HL-60/S4 treated with phorbol 12-myristate 13-acetate at 8.2 ng/mL for 4 days and 3 days (cell line): ENCODE results near the gene ATXN7L1.

Source experiments
- in situ Hi-C: fragments of 300-500 bp; cut with MboI; formaldehyde crosslinking; loops from 2 replicates; pipeline ENCODE4 v1.15.0; 2022; ENCODE audit warnings: low sequenced_read_pairs

ATXN7L1 gene

GRCh38 chr7:105782391-105783042 is 93.9 kb downstream of the ATXN7L1 start:
- in situ Hi-C loops: no loop called here

DNA sequence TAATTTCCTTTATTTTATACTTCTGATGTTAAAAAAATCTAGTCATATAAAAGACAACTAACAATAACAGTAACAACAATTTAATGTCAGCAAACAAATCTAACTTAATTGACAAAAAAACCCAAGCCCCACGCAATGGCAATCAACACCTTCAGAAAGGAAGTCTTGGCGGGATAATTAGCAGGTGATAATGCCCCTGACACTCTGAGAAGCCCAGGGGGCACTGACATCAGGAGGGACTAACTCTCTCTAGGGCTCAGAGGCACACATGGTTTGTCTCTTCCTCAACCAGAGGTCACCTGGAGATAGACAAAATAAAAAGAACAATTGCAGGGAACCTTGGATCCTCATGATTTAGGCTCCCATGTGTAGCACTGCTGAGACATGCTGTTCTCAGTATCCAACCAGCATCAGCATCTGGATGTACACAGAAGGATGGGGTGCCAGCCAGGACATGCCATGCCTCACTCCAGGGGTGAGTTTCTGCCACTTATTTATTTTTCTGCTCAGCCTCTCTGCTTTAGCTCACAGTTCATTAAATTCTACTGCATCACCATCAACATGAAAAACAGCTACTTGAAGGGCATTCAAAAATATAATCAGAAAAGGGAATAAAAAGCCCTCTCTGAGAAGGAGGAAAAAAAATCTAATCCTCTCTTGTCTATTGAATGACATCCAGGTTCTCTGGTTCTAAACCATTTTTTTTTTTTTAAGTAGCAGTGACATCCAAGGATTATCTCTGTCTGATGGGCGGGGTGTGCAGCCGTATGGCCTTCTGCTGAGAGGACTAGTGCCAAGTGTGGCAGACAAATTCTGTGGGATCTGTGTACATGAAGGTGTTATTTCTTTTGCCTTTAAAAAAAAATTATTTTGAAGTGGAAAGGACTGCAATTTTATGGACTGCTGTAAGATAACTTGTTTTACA is 96.3 kb downstream of the ATXN7L1 start:
- in situ Hi-C loops: no loop called here

GRCh38 chr7:105778956-105779355 is 97.4 kb downstream of the ATXN7L1 start:
- in situ Hi-C loops: no loop called here

DNA sequence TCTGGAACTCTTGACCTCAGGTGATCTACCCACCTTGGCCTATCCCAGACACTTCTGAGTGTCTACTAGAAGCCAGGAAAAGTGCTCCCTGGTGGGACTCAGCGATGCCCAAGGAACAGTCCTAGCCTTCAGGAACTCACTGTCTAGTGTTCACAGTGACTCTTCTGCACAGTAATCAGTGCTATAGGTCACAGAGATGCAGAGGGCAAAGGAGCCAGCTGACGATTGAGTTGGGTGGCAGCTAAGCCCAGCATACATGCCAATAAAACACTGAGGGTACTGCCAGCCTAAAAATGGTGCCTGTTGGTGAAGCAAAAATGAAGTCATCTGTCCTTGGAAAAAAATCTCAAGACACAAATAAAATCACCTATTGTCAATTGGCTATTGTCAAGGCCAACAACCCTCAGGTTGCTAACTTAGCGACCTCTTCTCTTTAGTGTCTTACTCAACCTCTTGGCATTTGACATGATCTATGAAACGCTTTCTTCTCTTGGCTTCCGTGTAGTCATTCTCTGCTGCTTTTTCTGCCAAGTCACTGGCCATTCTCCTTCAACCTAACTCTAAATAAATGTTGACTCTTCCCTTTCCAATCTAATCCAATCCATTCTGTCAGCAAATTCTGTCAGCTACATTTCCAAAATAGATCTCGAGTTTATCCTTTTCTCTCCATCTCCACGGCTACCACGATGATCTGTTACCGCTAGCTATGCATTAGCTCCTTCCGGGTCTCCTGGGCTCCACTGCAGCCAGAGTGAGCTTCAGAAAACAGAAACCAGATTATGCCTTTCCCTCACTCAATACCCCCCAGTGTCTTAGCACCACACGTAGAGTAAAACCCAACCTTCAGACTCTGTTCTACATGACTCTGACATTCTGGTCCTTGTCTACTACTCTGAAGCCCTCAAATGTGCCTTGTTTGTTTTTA is 99.2 kb downstream of the ATXN7L1 start:
- in situ Hi-C loops: no loop called here

DNA sequence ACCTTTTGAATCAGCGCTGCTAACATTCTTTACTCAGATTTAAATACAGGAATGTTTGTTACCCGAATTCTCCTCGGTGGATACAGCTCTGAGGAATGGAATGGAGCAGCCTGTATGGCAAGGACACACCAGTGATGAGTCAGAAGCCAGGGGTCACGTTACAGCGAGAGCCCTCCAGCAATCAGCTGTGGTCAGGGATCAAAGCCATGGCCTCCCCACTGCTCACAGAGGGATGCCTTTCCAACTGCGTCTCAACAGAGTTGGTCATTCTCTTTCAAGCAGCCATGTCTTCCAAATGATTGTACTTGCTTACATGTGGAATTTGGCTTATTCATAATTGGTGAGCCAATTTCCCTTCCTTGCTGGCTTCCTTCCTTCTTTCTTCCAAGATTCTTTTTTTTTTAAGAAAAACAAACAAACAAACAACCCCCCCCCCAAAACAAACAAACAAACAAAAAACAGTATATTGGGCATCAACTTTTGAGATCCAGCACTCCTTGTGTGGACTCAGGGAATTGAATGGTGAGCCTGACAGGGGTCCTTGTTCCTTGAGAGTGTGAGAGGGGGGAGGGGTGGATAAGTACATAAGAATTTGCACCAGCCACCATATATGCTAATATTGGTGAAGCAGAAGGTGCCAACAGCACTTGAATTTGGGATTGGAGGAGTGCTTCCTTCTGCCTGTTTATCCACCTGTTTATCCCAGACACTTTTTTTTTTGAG is 100.2 kb downstream of the ATXN7L1 start:
- in situ Hi-C loops: no loop called here

- in situ Hi-C loops: no loop called here
Measured at GRCh38 chr7:105775580-105775979, 100.8 kb downstream of the ATXN7L1 start.

DNA sequence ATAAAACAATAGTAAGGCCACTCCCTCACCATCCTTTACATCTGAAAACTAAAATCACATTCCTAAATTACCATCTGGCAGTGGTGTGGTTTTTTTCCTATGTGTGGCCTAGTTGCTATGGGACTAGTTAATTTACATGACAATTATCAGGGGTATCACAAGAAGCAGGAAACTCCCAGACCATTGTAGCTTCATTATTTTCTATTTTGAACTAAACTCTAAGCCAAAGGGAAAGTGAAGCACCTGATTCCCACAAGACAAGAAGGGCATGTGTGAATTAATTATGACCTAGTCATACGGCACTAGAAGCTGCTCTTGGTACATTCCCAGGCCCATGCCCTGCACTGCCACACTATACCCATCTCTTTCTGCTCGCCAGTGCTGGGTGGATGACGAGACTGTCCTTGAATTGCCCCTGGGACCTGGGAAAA is 103.4 kb downstream of the ATXN7L1 start:
- in situ Hi-C loops: no loop called here

- in situ Hi-C loops: no loop called here
Measured at GRCh38 chr7:105769901-105770628, 106.3 kb downstream of the ATXN7L1 start.

GRCh38 chr7:105768898-105769507 is 107.4 kb downstream of the ATXN7L1 start:
- in situ Hi-C loops: no loop called here

DNA sequence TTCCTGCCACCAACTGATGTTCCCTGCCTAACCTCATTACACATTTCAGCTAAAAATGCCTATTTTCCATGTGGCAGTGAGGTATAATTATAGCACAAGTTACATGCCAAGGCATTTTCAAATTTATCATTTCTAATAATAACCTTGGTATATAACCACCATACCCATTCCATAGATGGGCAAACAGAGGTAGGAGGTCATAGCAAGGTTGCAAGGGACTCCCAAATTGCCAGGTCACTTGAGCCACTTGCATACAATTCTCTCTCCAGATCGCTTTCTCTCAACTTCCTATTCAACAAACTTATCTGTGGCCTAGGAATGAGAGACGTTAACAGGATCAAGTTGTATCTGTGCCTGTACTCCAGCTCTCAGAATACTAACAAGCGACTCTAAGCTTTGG is 108.3 kb downstream of the ATXN7L1 start:
- in situ Hi-C loops: no loop called here

GRCh38 chr7:105766421-105767073 is 109.9 kb downstream of the ATXN7L1 start:
- in situ Hi-C loops: no loop called here

- in situ Hi-C loops: no loop called here
Measured at GRCh38 chr7:105765846-105766245, 110.6 kb downstream of the ATXN7L1 start.

- in situ Hi-C loops: no loop called here
Measured at GRCh38 chr7:105764506-105764905, 111.9 kb downstream of the ATXN7L1 start.

DNA sequence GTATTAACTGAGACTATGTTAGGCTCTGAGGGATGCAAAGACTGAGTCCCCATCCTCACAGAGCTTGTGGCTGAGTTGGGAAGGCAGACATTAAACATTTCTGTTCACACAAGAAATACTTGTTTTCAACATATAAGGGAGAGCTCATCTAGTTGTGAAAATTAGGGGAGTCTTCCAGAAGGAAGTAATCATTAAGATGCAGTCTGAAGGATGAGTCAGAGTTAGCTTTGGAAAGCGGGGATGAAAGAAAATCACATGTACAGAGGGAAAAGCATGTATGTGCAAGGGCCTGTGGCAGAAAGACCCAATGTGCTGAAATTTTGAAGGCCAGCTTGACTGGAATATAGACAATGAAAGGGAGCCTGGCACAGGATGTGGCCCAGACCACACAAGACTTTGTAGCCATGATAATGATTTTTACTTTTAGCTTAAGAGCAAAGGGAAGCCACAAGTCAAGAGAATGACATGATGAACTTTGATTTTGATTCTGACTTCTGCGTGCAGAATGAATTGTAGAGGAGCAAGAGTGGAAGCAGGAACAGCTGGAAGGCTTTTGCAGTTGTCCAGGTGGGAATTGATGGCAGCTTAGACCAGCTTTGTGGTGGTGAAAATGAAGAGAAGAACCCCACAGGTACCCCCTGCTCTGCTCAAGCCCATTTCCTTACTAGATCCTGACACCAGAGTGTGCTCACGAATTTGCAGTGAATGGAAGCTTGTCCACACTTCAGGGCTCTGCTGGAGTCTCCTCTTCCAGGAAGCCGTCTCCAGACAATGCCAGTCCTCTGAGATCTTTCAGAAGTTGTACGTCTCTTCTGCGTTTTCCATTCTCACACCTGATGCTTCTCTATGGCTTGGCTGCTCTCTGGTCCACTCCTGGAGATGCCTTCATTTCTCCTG is 115.6 kb downstream of the ATXN7L1 start:
- in situ Hi-C loops: no loop called here

DNA sequence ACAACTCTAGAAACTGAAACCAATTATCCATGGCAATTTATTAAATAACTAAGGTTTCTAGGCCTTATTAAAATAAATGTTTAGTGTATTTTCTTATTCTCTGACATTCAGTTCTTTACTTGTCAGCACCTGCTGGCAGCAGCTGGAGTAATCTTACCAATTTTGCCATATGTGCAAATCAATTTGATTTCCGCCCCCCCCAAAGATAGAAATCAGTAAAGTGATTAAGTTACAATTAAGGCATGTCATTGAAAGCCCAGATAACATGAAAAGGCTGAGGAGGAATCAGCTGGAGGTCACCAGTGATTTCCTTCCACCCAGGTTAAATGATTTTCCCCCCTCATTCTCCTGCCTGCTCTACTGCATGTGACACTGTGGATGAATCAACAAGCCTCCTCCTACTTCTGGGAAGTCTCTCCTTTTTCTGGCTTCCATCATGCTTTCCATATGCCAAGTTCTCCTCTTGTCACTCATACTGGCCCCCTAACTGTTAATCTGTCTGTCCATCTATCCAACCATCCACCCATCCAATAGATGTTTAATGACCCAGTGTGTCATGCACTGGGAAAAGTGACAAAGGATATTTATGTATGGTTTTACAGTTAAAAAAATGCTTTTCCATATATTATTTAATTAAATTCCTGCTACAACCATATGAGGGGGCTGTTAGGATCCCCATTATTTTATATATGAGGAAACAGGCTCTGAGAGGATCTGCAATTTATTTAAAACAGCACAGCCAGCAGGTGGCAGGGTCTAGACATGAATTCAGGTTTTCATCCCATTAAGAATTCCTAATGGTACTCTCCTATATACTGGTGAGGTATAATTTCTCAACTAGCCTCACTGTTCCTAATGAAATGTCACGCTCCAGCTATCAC is 116.5 kb downstream of the ATXN7L1 start:
- in situ Hi-C loops: no loop called here

GRCh38 chr7:105756367-105756766 is 120.0 kb downstream of the ATXN7L1 start:
- in situ Hi-C loops: no loop called here
